HG03342 (cell line): Measurements from ENCODE around the gene SARDH.

Source experiments
- ATAC-seq: cut with Tn5 transposase; IDR thresholded peaks from one replicate; pipeline ENCODE4 v1.9.1; 2021; ENCODE audit warnings: mild to moderate bottlenecking, moderate library complexity; ENCODE audit not compliant: unreplicated experiment

SARDH gene

DNA sequence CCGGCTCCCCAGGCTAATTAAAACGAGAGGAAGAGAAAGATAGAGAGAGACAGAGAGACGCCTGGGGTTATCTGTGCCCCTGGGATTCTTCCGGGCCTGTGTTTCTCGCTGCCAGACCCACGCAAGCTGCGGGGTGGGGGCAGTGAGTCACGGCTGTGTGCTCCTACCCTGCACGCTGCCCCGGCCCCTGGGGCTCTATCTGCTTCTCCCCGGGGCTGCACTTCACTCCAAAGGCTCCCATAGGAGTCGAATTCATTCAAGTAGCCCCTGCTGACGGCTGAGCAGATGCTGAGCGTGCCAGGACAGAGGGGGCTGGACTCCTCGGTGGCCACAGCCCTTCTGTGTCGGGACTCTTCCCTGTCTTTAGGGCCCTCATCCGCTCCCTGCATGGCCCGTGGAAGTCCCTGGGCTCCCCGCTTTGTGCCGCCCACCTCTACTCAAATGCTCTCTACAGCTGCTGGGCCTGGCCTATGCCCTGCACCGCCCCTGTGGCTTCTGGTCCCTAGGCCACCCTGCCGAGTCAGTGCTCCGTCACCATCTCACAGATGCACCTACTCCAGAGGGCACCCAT lies 22.8 kb downstream of the SARDH start:
- ATAC-seq, result no peak

- ATAC-seq, result no peak
Measured at GRCh38 chr9:133714606-133715294, 23.4 kb downstream of the SARDH start.

DNA sequence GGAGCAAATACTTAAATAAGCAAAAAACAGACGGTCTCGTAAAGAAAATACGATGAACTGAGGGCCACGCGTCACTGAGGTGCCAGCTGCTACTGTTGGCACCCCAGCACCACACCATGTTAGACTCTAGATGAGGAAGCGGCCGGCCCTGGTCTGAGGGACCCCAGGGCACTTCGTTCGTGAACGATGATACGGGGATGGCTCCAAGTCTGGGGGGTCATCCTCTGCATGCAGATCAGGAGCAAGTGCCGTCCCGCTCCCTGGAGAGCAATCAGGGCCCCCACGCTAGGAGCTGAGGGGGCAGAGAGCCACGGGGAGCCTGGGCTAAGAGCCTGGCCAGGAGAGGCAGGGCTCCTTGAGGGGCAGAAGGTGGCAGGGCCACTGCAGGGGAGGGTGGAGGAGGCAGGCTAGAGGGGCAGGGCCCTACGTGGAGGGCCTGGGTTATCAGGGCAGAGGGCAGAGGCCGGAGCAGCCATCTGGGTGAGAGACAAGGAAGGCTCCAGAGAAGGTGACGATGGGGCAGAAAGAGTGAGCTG lies 24.1 kb downstream of the SARDH start:
- no peak for ATAC-seq

DNA sequence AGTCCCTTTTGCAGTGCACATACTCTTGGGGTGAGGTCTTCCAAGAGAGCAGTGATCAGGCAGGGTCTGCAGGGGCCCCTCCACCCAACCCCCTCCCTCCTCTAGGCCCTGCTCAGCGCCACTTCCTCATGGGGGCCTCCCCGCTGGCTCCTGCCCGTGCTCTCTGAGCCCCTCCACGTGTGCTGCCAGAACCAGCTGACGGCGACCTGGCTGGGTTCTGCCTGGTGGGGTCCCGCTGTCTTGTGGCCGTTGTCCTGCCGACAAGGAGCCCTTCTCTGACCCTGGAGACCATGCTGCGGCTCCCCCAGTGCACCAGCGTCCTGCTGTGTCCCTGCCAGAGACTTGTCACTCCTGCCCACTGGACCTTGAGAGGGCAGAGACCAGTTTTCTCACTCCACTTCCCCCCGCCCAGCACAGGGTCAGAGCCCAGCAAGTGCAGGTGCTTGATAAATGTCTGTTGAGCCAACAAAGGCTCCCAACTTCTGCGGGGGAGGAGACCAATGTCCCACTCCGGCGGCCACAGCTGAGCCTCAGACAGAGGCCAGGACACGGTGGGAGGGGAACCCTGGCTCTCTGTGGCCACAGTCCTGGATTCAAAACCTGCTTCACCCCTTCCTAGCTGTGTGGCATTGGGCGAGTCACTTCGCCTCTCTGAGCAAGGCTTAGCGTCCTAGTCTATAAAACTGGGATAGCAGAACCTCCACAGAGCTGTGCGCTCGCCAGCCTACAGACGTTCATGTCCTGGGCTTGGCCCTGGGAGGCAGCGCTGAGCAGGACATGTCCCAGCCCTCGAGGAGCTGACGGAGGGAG lies 24.8 kb downstream of the SARDH start:
- ATAC-seq, result no peak

- no peak for ATAC-seq
Measured at GRCh38 chr9:133712221-133713100, 25.7 kb downstream of the SARDH start.

- no peak for ATAC-seq
Measured at GRCh38 chr9:133711428-133712220, 26.5 kb downstream of the SARDH start.

DNA sequence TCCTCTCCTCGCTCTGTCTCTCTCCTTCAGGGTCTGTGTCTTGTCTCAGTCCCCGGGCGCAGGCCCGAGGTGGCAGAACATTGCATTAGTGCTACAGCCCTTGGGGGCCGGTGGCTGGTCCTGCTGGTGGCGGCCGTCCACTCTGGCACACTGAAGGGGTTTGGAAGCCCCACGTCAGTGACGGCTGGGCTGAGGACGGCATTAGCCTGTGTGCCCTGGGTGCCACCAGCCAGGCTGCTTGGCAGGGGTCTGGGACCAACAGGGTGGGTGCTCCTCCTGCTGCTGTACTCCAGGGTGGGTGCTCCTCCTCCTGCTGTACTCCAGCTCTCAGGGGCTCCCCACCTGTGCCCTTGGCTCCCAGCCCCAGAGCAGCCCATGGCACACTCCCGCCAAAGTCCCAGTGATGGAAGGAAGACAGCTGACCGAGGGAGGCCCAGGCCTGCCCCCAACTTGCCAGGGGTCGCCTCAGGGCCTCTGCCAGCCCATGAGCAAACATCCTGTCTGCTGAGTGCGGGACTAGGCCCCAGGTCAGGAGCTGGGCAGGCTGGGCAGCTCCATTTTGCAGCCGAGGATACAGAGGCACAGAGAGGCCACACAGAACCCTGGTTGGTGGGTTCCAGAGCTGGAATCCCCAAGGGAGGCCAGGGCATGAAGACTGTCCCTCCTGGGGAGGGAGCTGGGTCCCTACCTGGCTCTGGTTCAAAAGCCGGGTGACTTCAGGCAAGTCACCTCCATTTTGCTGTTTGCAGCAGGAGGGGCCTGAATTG lies 27.3 kb downstream of the SARDH start:
- ATAC-seq, result no peak

- no peak for ATAC-seq
Measured at GRCh38 chr9:133709691-133710571, 28.2 kb downstream of the SARDH start.

DNA sequence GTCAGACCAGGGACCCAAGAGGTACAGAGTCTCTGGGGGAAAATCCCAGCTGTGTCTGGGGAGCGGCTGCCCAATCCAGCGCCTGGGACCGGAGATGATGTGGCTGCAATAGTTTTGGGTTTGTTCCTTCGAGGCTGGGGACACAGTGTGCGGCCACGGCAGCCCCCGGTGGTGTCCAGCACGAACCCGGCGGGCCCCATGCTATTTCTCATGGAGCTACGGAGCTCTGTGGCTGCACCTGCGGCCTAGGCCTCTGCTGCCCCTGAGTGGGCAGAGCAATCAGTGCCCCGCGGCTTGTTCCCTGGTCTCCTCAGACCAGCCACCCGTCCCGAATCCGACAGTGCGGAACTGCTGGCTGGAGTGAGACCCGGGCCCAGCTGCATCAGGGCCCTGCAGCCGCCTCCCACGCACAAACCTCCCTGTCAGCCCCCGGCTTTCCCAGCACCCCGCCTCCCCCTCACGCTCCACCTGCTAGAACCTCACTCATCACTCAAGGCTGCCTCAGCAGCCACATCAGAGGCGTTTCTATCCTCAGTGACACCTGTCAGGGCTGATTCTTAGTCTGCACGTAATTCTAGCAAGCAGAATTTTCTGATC lies 29.0 kb downstream of the SARDH start:
- ATAC-seq, result no peak

DNA sequence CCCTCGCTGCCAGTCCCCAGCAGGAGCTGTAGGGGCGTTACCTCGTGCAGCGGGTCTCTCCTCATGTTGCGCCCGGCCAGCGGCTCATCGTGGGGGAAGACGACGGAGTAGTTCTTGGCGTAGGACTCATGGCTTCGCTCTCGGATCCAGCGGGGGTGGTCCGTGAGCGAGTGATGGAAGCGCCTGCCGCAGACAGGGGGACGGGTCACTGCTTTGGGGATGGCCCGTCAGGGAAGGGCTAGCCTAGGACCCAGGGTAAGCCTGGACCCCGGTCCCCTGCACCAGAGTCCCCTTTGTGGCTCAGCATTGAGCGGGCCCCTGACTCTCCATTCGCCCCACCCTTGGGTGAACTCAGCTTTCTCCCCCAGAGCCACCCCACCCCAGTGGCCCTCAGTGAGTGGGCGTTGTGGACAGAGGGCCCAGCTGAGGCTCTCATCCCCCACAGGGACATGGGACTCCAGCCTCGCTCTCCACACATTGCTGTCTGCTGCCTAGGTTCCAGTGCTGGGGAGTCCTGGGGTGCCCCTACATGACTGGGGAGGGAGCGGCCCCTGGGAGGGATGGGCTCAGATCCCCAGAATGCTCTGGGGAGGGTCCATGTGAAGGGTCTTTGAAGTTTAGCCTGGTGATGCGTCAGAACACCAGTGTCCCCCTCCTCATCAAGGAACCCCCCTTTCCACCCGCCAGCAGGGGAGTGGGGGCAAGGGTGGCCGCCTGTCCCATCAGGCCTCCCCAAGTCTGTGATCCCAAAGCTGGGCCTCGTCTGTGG lies 29.7 kb downstream of the SARDH start:
- no peak for ATAC-seq

- no peak for ATAC-seq
Measured at GRCh38 chr9:133707763-133708245, 30.3 kb downstream of the SARDH start.

DNA sequence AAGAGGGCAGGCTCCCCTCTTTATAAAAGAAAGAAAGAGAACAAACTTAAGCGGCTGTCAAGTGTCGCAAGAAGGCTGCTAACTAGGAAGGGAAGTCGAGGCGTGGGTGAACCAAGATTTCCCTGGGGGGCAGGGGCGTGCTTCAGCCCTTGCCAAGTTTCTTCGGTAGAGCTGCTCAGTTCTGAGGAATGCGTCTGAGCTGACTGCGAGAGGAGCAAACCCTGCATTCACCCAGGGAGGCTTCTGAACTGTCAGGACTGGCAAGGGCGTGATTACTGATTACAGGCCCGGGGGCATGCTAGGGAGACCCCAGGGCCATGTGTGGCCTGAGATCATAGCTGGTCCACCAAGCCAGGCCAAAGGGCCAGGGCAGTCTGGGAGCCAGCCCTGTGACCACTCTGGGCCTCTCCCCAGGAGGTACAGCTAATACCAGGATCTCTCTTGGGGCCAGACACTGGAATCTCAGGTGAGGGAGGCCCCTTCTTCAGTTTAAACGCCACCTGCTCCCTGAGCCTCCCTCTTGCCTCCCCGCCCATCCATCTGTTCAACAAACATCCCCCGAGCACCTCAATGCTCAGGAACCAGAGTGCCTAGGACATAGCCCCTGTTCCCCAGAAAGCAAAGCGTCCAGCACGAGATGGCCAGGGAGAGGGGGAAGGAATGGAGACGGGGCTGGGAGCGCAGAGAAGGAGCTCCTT lies 30.9 kb downstream of the SARDH start:
- ATAC-seq, result no peak

DNA sequence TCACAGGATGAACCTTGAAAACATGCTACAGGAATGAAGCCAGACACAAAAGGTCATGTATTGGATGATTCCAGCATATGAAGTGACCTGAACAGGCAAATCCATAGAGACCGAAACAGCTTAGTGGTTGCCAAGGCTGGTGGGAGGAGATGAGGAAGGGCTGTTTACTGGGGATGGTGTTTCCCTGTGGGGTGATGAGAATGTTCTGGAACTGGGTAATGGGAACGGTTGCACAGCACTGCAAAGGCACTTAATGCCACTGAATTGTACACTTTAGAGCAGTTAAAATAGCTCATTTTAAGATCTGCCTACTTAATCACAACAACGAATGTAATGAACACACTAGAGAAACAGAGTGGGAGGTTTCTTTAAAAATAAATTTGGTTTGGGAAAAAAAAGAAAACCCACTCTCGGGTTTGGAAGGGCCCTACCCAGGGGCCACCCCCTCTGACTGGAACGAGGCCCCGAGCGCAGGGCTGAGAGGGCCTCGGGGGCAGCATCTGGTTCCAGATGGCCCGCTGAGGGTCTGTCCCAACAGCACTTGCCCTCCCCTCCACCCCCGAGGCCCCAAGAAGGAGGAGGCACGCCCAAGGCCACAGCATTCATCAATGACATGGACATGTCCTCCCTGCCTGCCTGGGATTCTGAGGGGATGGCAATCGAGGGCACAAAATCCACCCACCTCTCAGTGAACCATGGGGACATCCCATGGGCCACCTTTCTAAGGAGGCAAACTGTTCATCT lies 31.7 kb downstream of the SARDH start:
- no peak for ATAC-seq

DNA sequence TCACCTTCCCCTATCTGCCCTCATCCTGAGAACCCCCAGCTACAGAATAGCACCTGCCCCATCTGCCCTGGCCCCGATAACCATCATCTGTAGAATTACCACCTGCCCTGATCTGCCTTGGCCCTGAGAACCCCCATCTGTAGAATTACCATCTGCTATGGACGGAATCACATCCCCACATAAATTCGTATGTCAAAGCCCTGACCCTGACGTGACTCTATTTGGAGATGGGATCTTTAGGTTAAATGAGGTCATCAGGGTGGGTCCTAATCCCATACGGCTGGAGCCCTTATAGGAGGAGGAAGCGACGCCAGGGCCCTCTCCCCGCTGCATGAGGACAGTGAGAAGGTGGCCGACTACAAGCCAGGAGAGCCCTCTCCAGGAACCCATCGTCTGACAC lies 32.6 kb downstream of the SARDH start:
- no peak for ATAC-seq

DNA sequence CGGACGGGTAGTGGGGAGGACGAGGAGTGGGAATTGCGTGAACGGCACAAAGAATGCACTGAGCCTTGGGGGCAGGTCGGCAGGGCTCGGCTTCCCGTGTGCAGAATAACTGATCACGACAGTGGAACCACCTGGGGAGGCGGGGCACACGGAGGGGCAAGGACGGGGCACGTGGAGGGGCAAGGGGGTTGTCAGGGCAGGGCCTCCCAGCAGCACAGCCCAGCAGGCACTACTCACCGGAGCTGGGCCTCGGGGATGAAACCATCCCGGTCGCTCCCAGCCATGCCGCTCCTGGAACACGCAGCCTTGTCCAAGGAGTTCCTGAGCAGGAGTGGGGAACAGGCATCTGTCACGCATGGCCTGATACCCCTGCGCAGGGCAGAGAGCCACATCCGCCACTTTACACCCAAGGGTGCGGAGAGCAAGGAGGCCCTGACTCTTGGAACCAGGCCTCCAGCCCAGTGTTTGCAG lies 33.4 kb downstream of the SARDH start:
- ATAC-seq, result no peak
